ENCODE measurements around the gene SIRPA. TPM values are rescaled to one million over a fixed set of nuclear protein-coding genes. Genes with fewer than 3 reads are reported as not detected.

SIRPA gene
- total and polyA plus RNA-seq, 10 of the 15 experiments (the other 5 are each of a cell fraction or from before 2014, with no cell fraction given) = 1.7 to 13.2 (median 5.0) TPM

DNA sequence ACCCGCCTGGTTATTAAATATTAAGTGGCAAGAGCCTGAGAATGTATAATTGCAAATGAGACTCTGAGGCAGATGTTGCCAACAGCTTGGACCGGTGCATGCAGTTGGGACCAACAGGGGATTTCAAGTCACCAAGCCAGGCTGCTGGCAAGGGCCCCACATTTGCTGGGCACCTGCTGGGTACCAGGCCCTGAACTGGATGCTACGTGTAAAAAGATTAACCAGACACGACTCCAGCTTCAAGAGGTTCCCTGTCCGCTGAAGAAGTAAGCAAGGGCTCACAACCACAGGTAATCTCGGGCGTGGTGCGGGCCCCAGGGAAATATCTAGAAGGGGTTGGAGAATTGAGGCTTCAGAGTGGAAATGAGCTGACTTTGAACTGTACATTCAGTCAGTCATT, 13.2 kb upstream of the SIRPA start:
- Histone ChIP-seq H3K4me2 (ENCODE audit: control insufficient read depth, insufficient read depth) (no peak overlapping the region), H4K20me1 (ENCODE audit: control insufficient read depth, insufficient read depth) (no peaks in the 10 kb centered on the region), H3K4me1 (ENCODE audit: control insufficient read depth, insufficient read depth, low read length) (peaks cover 5% of the 10 kb centered on the region; the same call in 1 of the 2 replicates), H3K9ac (ENCODE audit: control insufficient read depth, insufficient read depth, low read length) (no peak overlapping the region), H3K36me3 (ENCODE audit: control insufficient read depth in 2 of 2, insufficient read depth in 2 of 2, low read length in 1 of 2) (no peaks in the 10 kb centered on the region), H3K79me2 (ENCODE audit: control insufficient read depth, insufficient read depth, low read length) (no peaks in the 10 kb centered on the region), H2AFZ (ENCODE audit: control insufficient read depth, low read depth, low read length) (no peak overlapping the region), H3K27me3 (replicated peaks in 1 of 2; ENCODE audit: control insufficient read depth in 2 of 2, insufficient read depth in 2 of 2, low read length in 1 of 2) (no peaks in the 10 kb centered on the region), H3K27ac (ENCODE audit: control insufficient read depth, insufficient read depth) (no peak overlapping the region), H3K4me3 (no peak overlapping the region), H3K9me3 (replicated peaks; ENCODE audit: control insufficient read depth, insufficient read depth, low read length) (no peaks in the 10 kb centered on the region)
- no peak for DNase-seq (ENCODE audit: low read depth, low spot score)
- TF ChIP-seq BMI1 (IDR thresholded peaks at IDR 0.05; ENCODE audit: borderline replicate concordance) (no peak), NBN (IDR thresholded peaks at IDR 0.05) (no peak), MXI1 (IDR thresholded peaks at IDR 0.05; ENCODE audit: low read depth, low read length) (no peak), SMAD1 (IDR thresholded peaks at IDR 0.05; ENCODE audit: low read depth, partially characterized antibody) (no peak), KDM1A (IDR thresholded peaks at IDR 0.05; ENCODE audit: borderline replicate concordance) (no peak)
- 54% methylated on average over 8 of the region's 8 CpGs for WGBS (ENCODE audit: insufficient coverage, insufficient replicate concordance, low lambda C conversion rate, missing lambda C conversion rate)
- no peak for ATAC-seq
- SMC1A ChIA-PET (ENCODE audit: uncharacterized antibody, unreplicated experiment) = no interaction called here
- in situ Hi-C loops (cut with MboI) (no loop called here), intact Hi-C loops (cut with micrococcal nuclease; ENCODE audit: unreplicated experiment) (no loop called here)
- no TSS peak for BruUV-seq (replicated peaks)
- RAD21 ChIA-PET (ENCODE audit: unreplicated experiment) = interaction anchor here (0.6 kb wide), 1 partner anchor 81 kb away, joined by 3 read pairs; no protein-coding TSS in a partner anchor
- POLR2A ChIA-PET = no interaction called here
- FAIRE-seq = no peak
- CTCF ChIA-PET = no interaction called here

DNA sequence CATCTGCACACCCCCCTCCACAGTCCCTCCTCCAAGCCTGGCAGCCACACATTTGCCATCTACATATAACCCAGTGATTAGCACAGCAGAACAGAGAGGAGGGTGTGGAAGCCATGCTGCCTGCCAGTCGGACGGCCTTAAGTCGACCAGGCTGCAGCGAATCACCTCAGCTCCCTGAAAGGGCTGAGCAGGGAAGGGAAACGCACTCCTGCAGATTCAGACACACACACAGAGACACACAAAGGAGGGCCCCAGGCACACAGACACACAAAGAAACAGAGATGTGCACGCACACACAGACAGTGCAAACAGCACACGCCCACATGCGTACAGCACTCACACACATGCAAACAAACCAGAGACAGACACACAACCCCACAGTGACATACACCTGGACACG, 11.2 kb upstream of the SIRPA start:
- H3K4me2 ChIP-seq (ENCODE audit: control insufficient read depth, insufficient read depth) = no peak overlapping the region

More for the DNA sequence above, 11.2 kb upstream of the SIRPA start:
- no peak for FAIRE-seq
- H3K4me3 ChIP-seq = no peak overlapping the region
- H3K36me3 ChIP-seq (ENCODE audit: control insufficient read depth in 2 of 2, insufficient read depth in 2 of 2, low read length in 1 of 2) = no peaks in the 10 kb centered on the region
- intact Hi-C loops (cut with micrococcal nuclease; ENCODE audit: unreplicated experiment) (no loop called here), in situ Hi-C loops (cut with MboI) (no loop called here)
- 71% methylated on average over 9 of the region's 9 CpGs for WGBS (ENCODE audit: insufficient coverage, insufficient replicate concordance, low lambda C conversion rate, missing lambda C conversion rate)
- no peaks in the 10 kb centered on the region for H3K27me3 ChIP-seq (replicated peaks in 1 of 2; ENCODE audit: control insufficient read depth in 2 of 2, insufficient read depth in 2 of 2, low read length in 1 of 2)
- ChIA-PET POLR2A (no interaction called here), SMC1A (ENCODE audit: uncharacterized antibody, unreplicated experiment) (no interaction called here), CTCF (no interaction called here), RAD21 (ENCODE audit: unreplicated experiment) (no interaction called here)
- DNase-seq (ENCODE audit: low read depth, low spot score) = no peak
- ATAC-seq = no peak
- no TSS peak for BruUV-seq (replicated peaks)
- peaks cover 5% of the 10 kb centered on the region; the same call in 1 of the 2 replicates for H3K4me1 ChIP-seq (ENCODE audit: control insufficient read depth, insufficient read depth, low read length)
- no peak for TF ChIP-seq POLR2A (IDR thresholded peaks at IDR 0.05; ENCODE audit: low read depth, low read length)
- TF ChIP-seq CHD4 (IDR thresholded peaks at IDR 0.05) = no peak
- TF ChIP-seq MXI1 (IDR thresholded peaks at IDR 0.05; ENCODE audit: low read depth, low read length) = no peak
- no peak for TF ChIP-seq ZNF274 (IDR thresholded peaks at IDR 0.05; ENCODE audit: insufficient read depth, insufficient read length)
- no peak for TF ChIP-seq BMI1 (IDR thresholded peaks at IDR 0.05; ENCODE audit: borderline replicate concordance)
- no peak for TF ChIP-seq MYB (IDR thresholded peaks at IDR 0.05; ENCODE audit: borderline replicate concordance, low read depth, low read length)
- no peak for TF ChIP-seq SP1 (IDR thresholded peaks at IDR 0.05; ENCODE audit: low read depth, low read length)
- no peak overlapping the region for H3K27ac ChIP-seq (ENCODE audit: control insufficient read depth, insufficient read depth)
- no peaks in the 10 kb centered on the region for H3K79me2 ChIP-seq (ENCODE audit: control insufficient read depth, insufficient read depth, low read length)
- no peak overlapping the region for H3K9ac ChIP-seq (ENCODE audit: control insufficient read depth, insufficient read depth, low read length)
- no peak overlapping the region for H2AFZ ChIP-seq (ENCODE audit: control insufficient read depth, low read depth, low read length)
- no peaks in the 10 kb centered on the region for H4K20me1 ChIP-seq (ENCODE audit: control insufficient read depth, insufficient read depth)
- H3K9me3 ChIP-seq (replicated peaks; ENCODE audit: control insufficient read depth, insufficient read depth, low read length) = no peaks in the 10 kb centered on the region

All from GM12878 (cell line).